ENCODE results near the gene DCDC2B. TPM values are rescaled to one million over a fixed set of nuclear protein-coding genes. Genes with fewer than 3 reads are reported as not detected.
A peak's percentile ranks its signal among the peaks of the same experiment; 100 is the strongest.

DCDC2B gene
- total and polyA plus RNA-seq, 9 of the 15 experiments (the other 6 are each of a cell fraction or from before 2014, with no cell fraction given): not detected

DNA sequence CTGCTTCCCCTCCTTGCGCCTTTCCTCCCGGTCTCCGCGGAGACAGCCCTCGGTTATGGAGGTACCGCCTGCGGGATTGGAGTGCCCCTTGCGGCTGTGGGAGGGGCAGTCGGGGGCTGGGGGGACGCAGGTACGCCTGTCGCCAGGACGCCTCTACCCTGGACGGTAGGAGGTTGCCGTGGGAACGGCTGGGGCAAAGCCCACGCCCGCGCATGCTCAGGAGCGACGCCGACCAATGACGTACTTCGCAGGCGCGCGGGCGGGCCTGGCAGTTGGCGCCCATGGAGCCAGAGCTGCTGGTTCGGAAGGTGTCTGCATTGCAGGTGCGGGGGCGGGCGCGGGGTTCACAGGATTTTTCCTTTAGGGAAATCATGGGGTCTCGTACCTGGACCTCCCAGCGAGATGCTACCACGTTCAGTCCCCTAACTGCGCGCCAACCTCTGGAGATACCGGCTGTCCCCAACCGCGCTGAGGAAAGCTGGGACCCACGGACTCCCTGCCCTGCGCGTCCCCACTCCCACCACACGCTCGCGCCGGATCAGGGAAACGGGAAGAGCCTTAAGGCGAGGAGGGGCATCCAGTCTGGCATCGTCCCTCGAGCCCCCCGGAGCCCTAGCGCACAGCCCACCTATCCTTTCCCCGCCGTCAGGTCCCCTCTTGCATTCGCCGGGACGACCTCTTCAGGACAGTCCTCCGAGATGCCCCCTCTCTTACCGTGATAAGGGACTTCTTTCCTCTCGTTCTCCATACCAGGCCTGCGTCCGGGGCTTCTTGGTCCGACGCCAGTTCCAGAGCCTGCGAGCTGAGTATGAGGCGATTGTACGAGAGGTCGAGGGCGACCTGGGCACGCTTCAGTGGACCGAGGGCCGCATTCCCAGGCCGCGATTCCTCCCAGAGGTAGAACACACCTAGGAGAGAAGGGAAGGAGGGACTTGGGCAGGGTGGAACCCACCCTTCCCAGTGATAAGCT is 3.2 kb upstream of the DCDC2B start, which contains the start of gene IQCC (continued):
- TF ChIP-seq ARNT (IDR thresholded peaks at IDR 0.05) (no peak), FOS (IDR thresholded peaks at IDR 0.05; ENCODE audit: extremely low read depth, insufficient read length) (no peak), ELF1 (tag; IDR thresholded peaks at IDR 0.05) (no peak), ZNF143 (CRISPR knock-in tag; IDR thresholded peaks at IDR 0.05) (peak; percentile 54), ZNF197 (CRISPR knock-in tag; IDR thresholded peaks at IDR 0.05; ENCODE audit: low read depth) (no peak), TOE1 (IDR thresholded peaks at IDR 0.05; ENCODE audit: borderline replicate concordance) (peak; percentile 45; the same call in 1 of the 2 replicates), TOE1 (CRISPR knock-in tag; IDR thresholded peaks at IDR 0.05; ENCODE audit: borderline replicate concordance, low read depth) (no peak; the same call in 1 of the 2 replicates), NFYB (IDR thresholded peaks at IDR 0.05; ENCODE audit: extremely low read depth, insufficient read length) (no peak), CREB3L1 (IDR thresholded peaks at IDR 0.05; ENCODE audit: borderline replicate concordance, low read depth) (no peak), STAT5A (IDR thresholded peaks at IDR 0.05; ENCODE audit: borderline replicate concordance, low read length) (no peak), CC2D1A (IDR thresholded peaks at IDR 0.05) (no peak), FOXM1 (IDR thresholded peaks at IDR 0.05; ENCODE audit: low read depth) (no peak), FOXM1 (CRISPR knock-in tag; IDR thresholded peaks at IDR 0.05; ENCODE audit: low read depth) (peak; percentile 76; the same call in 1 of the 2 replicates), PTTG1 (tag; IDR thresholded peaks at IDR 0.05; ENCODE audit: low read depth) (no peak), SIRT6 (IDR thresholded peaks at IDR 0.05; ENCODE audit: low read depth, low read length) (no peak), ZNF445 (CRISPR knock-in tag; IDR thresholded peaks at IDR 0.05; ENCODE audit: low read depth) (no peak), RFX1 (IDR thresholded peaks at IDR 0.05) (peak; percentile 98), SMARCE1 (IDR thresholded peaks at IDR 0.05) (peak; percentile 56; the same call in 1 of the 2 replicates), CCAR2 (IDR thresholded peaks at IDR 0.05; ENCODE audit: low read depth, low read length) (no peak), SMARCA4 (IDR thresholded peaks at IDR 0.05) (0 out of 2 replicates have a peak, but pooled peaks have one; percentile 25)
- TF ChIP-seq, protein P1, sequence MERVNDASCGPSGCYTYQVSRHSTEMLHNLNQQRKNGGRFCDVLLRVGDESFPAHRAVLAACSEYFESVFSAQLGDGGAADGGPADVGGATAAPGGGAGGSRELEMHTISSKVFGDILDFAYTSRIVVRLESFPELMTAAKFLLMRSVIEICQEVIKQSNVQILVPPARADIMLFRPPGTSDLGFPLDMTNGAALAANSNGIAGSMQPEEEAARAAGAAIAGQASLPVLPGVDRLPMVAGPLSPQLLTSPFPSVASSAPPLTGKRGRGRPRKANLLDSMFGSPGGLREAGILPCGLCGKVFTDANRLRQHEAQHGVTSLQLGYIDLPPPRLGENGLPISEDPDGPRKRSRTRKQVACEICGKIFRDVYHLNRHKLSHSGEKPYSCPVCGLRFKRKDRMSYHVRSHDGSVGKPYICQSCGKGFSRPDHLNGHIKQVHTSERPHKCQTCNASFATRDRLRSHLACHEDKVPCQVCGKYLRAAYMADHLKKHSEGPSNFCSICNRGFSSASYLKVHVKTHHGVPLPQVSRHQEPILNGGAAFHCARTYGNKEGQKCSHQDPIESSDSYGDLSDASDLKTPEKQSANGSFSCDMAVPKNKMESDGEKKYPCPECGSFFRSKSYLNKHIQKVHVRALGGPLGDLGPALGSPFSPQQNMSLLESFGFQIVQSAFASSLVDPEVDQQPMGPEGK (CRISPR knock-in tag; IDR thresholded peaks at IDR 0.05; ENCODE audit: borderline replicate concordance): no peak
- TF ChIP-seq, protein P2, sequence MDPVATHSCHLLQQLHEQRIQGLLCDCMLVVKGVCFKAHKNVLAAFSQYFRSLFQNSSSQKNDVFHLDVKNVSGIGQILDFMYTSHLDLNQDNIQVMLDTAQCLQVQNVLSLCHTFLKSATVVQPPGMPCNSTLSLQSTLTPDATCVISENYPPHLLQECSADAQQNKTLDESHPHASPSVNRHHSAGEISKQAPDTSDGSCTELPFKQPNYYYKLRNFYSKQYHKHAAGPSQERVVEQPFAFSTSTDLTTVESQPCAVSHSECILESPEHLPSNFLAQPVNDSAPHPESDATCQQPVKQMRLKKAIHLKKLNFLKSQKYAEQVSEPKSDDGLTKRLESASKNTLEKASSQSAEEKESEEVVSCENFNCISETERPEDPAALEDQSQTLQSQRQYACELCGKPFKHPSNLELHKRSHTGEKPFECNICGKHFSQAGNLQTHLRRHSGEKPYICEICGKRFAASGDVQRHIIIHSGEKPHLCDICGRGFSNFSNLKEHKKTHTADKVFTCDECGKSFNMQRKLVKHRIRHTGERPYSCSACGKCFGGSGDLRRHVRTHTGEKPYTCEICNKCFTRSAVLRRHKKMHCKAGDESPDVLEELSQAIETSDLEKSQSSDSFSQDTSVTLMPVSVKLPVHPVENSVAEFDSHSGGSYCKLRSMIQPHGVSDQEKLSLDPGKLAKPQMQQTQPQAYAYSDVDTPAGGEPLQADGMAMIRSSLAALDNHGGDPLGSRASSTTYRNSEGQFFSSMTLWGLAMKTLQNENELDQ (CRISPR knock-in tag; IDR thresholded peaks at IDR 0.05; ENCODE audit: borderline replicate concordance): no peak

All from K562 (cell line).